Measurements from ENCODE around the gene CAMK2G. TPM values are rescaled to one million over a fixed set of nuclear protein-coding genes. Genes with fewer than 3 reads are reported as not detected.

The CAMK2G gene
- polyA plus RNA-seq, 1 of the 3 experiments (the other 2 are of a cell fraction) = 41.4 TPM

GRCh38 chr10:73838827-73839226 is 35.5 kb downstream of the CAMK2G start (continued):
- TF ChIP-seq IRF3 (IDR thresholded peaks at IDR 0.05; ENCODE audit: low read depth, low read length) = no peak
- TF ChIP-seq FOSL2 (IDR thresholded peaks at IDR 0.05; ENCODE audit: borderline replicate concordance, low read depth) = no peak
- no peak for TF ChIP-seq RXRA (IDR thresholded peaks at IDR 0.05; ENCODE audit: borderline replicate concordance, low read depth)

GRCh38 chr10:73838008-73838567 is 36.3 kb downstream of the CAMK2G start:
- Histone ChIP-seq H3K27me3 (ENCODE audit: insufficient read depth) (no peaks in the 10 kb centered on the region), H3K79me2 (ENCODE audit: insufficient read depth) (no peaks in the 10 kb centered on the region), H3K4me2 (no peak overlapping the region), H3K9me2 (no peaks in the 10 kb centered on the region), H3K36me3 (replicated peaks in 1 of 2; ENCODE audit: control insufficient read depth in 1 of 2, insufficient read depth in 2 of 2, low read length in 1 of 2) (peaks cover 26 to 61% of the 10 kb centered on the region in 2 experiments), H3F3A (replicated peaks; ENCODE audit: insufficient read depth) (peaks cover 9% of the 10 kb centered on the region), H2AFZ (ENCODE audit: low read depth) (no peak overlapping the region), H3K9ac (no peak overlapping the region), H4K20me1 (ENCODE audit: insufficient read depth) (no peaks in the 10 kb centered on the region), H3K27ac (ENCODE audit: low read depth in 2 of 2, low read length in 1 of 2) (no peak overlapping the region; a peak in 1 of 4 replicates), H3K9me3 (no peaks in the 10 kb centered on the region), H3K4me1 (ENCODE audit: control insufficient read depth in 1 of 2, insufficient read depth in 2 of 2, low read depth in 1 of 2, low read length in 1 of 2) (no peaks in the 10 kb centered on the region; a peak in 1 of 4 replicates), H3K4me3 (ENCODE audit: low read depth in 2 of 2, low read length in 1 of 2) (no peak overlapping the region)
- WGBS (ENCODE audit: low lambda C conversion rate) = 100% methylated on average over 3 of the region's 3 CpGs
- ChIA-PET POLR2A (no interaction called here), CTCF (interaction anchor here (1.3 to 28.7 kb wide), 4 partner anchors 11 to 103 kb away, joined by 4 to 753 read pairs (median 22); partner anchors contain the start of gene CAMK2G)
- no peak for DNase-seq
- TF ChIP-seq POLR2AphosphoS5 (IDR thresholded peaks at IDR 0.05; ENCODE audit: low read depth, low read length) (no peak), TCF12 (IDR thresholded peaks at IDR 0.05) (no peak), USF1 (IDR thresholded peaks at IDR 0.05; ENCODE audit: borderline replicate concordance, low read depth) (no peak), SMC3 (IDR thresholded peaks at IDR 0.05; ENCODE audit: low read depth, low read length) (no peak)

GRCh38 chr10:73837072-73837471 is 37.3 kb downstream of the CAMK2G start:
- ChIA-PET POLR2A (interaction anchor here (0.5 kb wide), 1 partner anchor 9 kb away, joined by 3 read pairs; no protein-coding TSS in a partner anchor), CTCF (interaction anchor here (5.2 to 28.7 kb wide), 2 partner anchors 12 to 36 kb away, joined by 34 to 753 read pairs; partner anchors contain the start of gene CAMK2G)
- H3K79me2 ChIP-seq (ENCODE audit: insufficient read depth) = no peaks in the 10 kb centered on the region
- H2AFZ ChIP-seq (ENCODE audit: low read depth) = no peak overlapping the region
- H3K9me2 ChIP-seq = no peaks in the 10 kb centered on the region
- no peaks in the 10 kb centered on the region for H4K20me1 ChIP-seq (ENCODE audit: insufficient read depth)
- no peaks in the 10 kb centered on the region for H3K27me3 ChIP-seq (ENCODE audit: insufficient read depth)
- H3K4me3 ChIP-seq (ENCODE audit: low read depth in 2 of 2, low read length in 1 of 2) = no peak overlapping the region
- peaks cover 9% of the 10 kb centered on the region for H3F3A ChIP-seq (replicated peaks; ENCODE audit: insufficient read depth)
- no peaks in the 10 kb centered on the region; a peak in 1 of 4 replicates for H3K4me1 ChIP-seq (ENCODE audit: control insufficient read depth in 1 of 2, insufficient read depth in 2 of 2, low read depth in 1 of 2, low read length in 1 of 2)
- peaks cover 31 to 55% of the 10 kb centered on the region in 2 experiments for H3K36me3 ChIP-seq (replicated peaks in 1 of 2; ENCODE audit: control insufficient read depth in 1 of 2, insufficient read depth in 2 of 2, low read length in 1 of 2)
- 80% methylated on average over 3 of the region's 3 CpGs for WGBS (ENCODE audit: low lambda C conversion rate)
- DNase-seq = no peak
- TF ChIP-seq RXRA (IDR thresholded peaks at IDR 0.05; ENCODE audit: borderline replicate concordance, low read depth) (no peak), YY1 (IDR thresholded peaks at IDR 0.05; ENCODE audit: low read depth) (no peak), GABPA (IDR thresholded peaks at IDR 0.05; ENCODE audit: low read depth) (no peak)
- no peak overlapping the region for H3K9ac ChIP-seq
- peak overlapping the region in 1 of 2 experiments; percentile 56; a peak in 2 of 4 replicates for H3K27ac ChIP-seq (ENCODE audit: low read depth in 2 of 2, low read length in 1 of 2)
- H3K4me2 ChIP-seq = no peak overlapping the region
- H3K9me3 ChIP-seq = no peaks in the 10 kb centered on the region
